ENCODE data around the gene ASIC4.

DNA sequence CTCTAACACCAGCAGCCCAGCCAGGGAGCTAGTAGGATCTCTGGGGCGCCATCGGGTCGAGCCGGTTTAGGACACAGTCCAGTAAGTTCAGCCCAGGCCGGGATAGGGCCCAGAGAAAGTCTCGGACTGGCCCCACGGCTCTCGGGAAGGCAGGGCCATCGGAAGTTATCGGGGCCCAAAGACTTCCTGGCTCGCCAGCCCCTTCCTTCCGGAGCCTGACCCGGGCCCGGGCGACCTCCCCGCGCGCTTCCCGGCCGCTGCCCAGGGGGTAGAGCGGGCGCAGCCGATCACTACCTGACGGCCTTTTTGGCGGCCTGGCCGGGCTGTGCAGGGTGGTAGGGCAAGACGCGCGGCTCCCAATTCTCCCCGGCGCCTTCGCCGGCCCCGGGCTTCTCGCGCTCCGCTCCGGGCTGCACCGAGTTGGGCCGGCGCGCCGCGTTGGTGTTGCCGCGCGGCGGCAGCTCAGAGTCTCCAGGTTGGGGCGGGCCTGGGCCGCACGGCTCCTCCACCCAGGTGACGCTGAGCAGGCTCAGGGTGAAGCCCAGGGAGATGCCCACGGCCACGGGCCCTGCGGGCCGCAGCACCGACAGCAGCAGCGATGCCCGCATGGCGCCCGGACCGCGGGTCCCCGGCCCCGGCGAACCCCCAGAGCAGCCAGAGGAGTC, 28.8 kb downstream of the ASIC4 start:
- TF ChIP-seq REST (IDR thresholded peaks at IDR 0.05; ENCODE audit: insufficient replicate concordance, low read depth) (peak; percentile 14), SPI1 (IDR thresholded peaks at IDR 0.05; ENCODE audit: borderline replicate concordance, low read depth) (no peak), POLR2AphosphoS5 (IDR thresholded peaks at IDR 0.05; ENCODE audit: low read depth) (no peak), GABPA (IDR thresholded peaks at IDR 0.05; ENCODE audit: low read depth) (no peak)
- TF ChIP-seq, protein P1, sequence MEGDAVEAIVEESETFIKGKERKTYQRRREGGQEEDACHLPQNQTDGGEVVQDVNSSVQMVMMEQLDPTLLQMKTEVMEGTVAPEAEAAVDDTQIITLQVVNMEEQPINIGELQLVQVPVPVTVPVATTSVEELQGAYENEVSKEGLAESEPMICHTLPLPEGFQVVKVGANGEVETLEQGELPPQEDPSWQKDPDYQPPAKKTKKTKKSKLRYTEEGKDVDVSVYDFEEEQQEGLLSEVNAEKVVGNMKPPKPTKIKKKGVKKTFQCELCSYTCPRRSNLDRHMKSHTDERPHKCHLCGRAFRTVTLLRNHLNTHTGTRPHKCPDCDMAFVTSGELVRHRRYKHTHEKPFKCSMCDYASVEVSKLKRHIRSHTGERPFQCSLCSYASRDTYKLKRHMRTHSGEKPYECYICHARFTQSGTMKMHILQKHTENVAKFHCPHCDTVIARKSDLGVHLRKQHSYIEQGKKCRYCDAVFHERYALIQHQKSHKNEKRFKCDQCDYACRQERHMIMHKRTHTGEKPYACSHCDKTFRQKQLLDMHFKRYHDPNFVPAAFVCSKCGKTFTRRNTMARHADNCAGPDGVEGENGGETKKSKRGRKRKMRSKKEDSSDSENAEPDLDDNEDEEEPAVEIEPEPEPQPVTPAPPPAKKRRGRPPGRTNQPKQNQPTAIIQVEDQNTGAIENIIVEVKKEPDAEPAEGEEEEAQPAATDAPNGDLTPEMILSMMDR (IDR thresholded peaks at IDR 0.05; ENCODE audit: insufficient read depth, low read length), result no peak

Data from HL-60 (cell line).